22Rv1 (cell line): Measurements from ENCODE around the gene GALM.

Experiments
- H3K27ac ChIP-seq: fragments of 450-650 bp; 2 replicates; pipeline ENCODE4 v1.5.1; 2017
- ZFX ChIP-seq: fragments of 450-650 bp; IDR thresholded peaks from 2 replicates; pipeline ENCODE4 v1.6.1; 2017; ENCODE audit warnings: antibody characterized with exemption, borderline replicate concordance
- TF ChIP-seq, protein P1 (sequence below): fragments of 450-650 bp; IDR thresholded peaks from 2 replicates; pipeline ENCODE4 v1.5.1; 2017; ENCODE audit warnings: mild to moderate bottlenecking

GALM gene

GRCh38 chr2:38744399-38744780, 78.5 kb downstream of the GALM start:
- no peak overlapping the region for H3K27ac ChIP-seq
- no peak for TF ChIP-seq ZFX

GRCh38 chr2:38745267-38745666, 79.4 kb downstream of the GALM start:
- no peak overlapping the region for H3K27ac ChIP-seq
- no peak for TF ChIP-seq ZFX
- TF ChIP-seq, protein P1, sequence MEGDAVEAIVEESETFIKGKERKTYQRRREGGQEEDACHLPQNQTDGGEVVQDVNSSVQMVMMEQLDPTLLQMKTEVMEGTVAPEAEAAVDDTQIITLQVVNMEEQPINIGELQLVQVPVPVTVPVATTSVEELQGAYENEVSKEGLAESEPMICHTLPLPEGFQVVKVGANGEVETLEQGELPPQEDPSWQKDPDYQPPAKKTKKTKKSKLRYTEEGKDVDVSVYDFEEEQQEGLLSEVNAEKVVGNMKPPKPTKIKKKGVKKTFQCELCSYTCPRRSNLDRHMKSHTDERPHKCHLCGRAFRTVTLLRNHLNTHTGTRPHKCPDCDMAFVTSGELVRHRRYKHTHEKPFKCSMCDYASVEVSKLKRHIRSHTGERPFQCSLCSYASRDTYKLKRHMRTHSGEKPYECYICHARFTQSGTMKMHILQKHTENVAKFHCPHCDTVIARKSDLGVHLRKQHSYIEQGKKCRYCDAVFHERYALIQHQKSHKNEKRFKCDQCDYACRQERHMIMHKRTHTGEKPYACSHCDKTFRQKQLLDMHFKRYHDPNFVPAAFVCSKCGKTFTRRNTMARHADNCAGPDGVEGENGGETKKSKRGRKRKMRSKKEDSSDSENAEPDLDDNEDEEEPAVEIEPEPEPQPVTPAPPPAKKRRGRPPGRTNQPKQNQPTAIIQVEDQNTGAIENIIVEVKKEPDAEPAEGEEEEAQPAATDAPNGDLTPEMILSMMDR, result no peak

DNA sequence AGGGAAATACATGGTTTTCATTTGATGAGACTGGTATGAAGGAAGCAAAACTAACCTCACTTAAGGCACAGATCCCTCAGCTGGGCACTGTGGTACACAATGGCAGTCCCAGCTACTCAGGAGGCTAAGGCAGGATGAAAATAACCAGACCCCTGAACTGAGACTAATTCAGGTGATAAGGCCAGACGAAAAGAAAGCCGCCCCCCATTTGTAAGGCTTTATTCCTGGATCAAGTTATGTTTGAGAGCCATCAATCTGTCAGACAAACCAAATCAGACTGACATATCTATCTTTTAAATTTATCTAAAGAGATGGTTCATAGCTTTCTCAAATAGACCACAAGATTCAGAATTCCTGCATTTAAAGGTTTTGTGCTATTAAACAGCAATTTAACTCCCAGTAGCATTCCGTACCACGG, 81.1 kb downstream of the GALM start:
- H3K27ac ChIP-seq, result no peak overlapping the region
- no peak for TF ChIP-seq ZFX
- TF ChIP-seq, protein P1, result no peak

- H3K27ac ChIP-seq, result no peak overlapping the region
- TF ChIP-seq ZFX, result no peak
- TF ChIP-seq, protein P1, result no peak
Observed at GRCh38 chr2:38747819-38748218, 81.9 kb downstream of the GALM start.

- H3K27ac ChIP-seq, result no peak overlapping the region
Observed at GRCh38 chr2:38748391-38748790, 82.5 kb downstream of the GALM start.

GRCh38 chr2:38748943-38749804, 83.3 kb downstream of the GALM start:
- TF ChIP-seq, protein P1, result no peak
- TF ChIP-seq ZFX, result no peak
- H3K27ac ChIP-seq, result no peak overlapping the region

More at GRCh38 chr2:38748391-38748790, 82.5 kb downstream of the GALM start:
- TF ChIP-seq, protein P1, result no peak
- no peak for TF ChIP-seq ZFX

DNA sequence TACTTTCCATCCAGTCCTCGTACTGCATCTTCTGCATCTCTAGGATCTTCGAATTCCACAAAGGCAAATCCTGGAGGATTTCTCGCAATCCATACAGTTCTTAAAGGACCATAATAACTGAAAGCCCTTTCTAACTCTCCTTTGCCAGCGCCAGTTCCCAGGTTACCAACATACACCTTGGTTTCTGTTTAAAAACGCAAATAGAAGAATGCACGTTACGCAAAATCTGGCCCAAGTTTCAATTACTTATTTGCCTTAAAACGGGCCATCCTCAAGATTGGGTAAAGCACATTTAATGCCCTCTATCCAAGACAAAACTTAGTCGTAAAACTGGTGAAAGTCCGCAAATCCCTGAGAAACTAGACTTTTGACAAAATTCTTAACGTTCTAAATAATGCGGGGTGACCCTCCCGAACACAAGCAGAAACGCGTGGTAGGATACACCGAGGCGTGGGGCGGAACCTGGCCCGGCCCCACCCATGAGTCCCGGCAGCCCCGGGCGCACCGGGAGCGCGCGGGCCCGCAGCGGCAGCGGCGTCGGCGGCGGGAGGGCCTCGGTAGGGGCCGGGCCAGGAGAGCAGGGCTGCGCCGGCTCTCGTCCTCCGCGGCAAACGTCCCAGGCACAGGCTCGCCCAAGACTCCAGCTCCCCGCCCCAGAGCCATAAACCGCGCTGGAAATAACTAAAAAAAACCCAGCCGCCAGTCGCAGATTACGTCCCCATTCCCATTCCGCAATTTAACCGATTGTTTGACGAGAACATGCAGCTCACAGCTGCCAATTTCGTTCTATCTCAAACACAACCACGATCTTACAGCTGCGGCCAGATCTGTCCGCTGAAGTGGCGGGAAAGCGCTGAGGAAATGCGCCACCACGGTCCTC, 84.3 kb downstream of the GALM start:
- peak overlapping the region; percentile 93 for H3K27ac ChIP-seq
- TF ChIP-seq, protein P1, result no peak
- no peak for TF ChIP-seq ZFX
